Muscle of leg (tissue), 11 donors: ENCODE results near the gene PNPLA8. TPM values are rescaled to one million over a fixed set of nuclear protein-coding genes. Genes with fewer than 3 reads are reported as not detected.
"Not testable (repeated sequence)": the region's sequence is repeated elsewhere in the genome, so short reads cannot be mapped to it uniquely, and the experiment has no call there.

Source experiments
- DNase-seq: peaks from one replicate; pipeline ENCODE4 v3.0.0; 2013
- H3K27ac ChIP-seq: one replicate; pipeline ENCODE4 v1.5.1; 2013; ENCODE audit warnings: mild to moderate bottlenecking, low read length, control low read depth
- H3K27me3 ChIP-seq: one replicate; pipeline ENCODE4 v1.6.1; 2013; ENCODE audit warnings: low read length; ENCODE audit not compliant: control insufficient read depth, insufficient read depth
- H3K36me3 ChIP-seq: one replicate; pipeline ENCODE4 v1.6.1; 2013; ENCODE audit warnings: low read length; ENCODE audit not compliant: control insufficient read depth, insufficient read depth
- H3K4me1 ChIP-seq: one replicate; pipeline ENCODE4 v1.6.1; 2013; ENCODE audit warnings: low read length; ENCODE audit not compliant: control insufficient read depth, insufficient read depth
- H3K4me3 ChIP-seq: one replicate; pipeline ENCODE4 v1.5.1; 2013; ENCODE audit warnings: low read length, control low read depth
- H3K9me3 ChIP-seq: replicated peaks from 2 replicates; pipeline ENCODE4 v1.6.1; 2013; ENCODE audit warnings: low read depth, low read length; ENCODE audit not compliant: control insufficient read depth
- WGBS: methylation state at CpG from one replicate; pipeline ENCODE4 v1.1.5; 2013; ENCODE audit warnings: missing lambda C conversion rate; ENCODE audit not compliant: insufficient coverage; 5-methylcytosine and 5-hydroxymethylcytosine counted together
- polyA plus RNA-seq, 8 donors: library from polyadenylated mRNA; unstranded; fragments of 120-200 nt; gene quantifications; one replicate each; pipeline versions ENCODE4 v1.2.1 to v1.2.3, GENCODE V29; 2013; ENCODE audit warnings: inconsistent platforms in 1 of 8, low replicate concordance in 1 of 8; ENCODE audit not compliant: insufficient read length in 8 of 8, insufficient read depth in 1 of 8
- total RNA-seq: library from RNA; stranded (reverse); fragments of 120-200 nt; gene quantifications from one replicate; pipeline ENCODE4 v1.2.4, GENCODE V29; 2013

Gene PNPLA8
- total and polyA plus RNA-seq, 9 donors, result 17.3 to 27.0 (median 22.6) TPM

DNA sequence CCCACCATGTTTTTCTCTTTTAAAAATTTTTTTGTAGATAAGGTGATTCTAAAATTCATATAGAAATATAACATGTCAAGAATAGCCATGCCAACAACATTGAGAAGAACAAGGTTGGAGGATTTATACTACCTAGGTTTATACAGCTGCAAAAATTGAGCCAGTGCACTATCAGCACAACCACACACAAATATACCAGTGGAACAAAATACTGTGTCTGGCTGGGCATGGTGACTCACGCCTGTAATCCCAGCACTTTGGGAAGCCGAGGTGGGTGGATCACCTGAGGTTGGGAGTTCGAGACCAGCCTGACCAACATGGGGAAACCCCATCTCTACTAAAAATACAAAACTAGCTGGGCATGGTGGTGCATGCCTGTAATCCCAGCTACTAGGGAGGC, 21.4 kb downstream of the PNPLA8 start:
- H3K4me3 ChIP-seq, H3K4me1 ChIP-seq, H3K9me3 ChIP-seq, DNase-seq, H3K27me3 ChIP-seq, H3K27ac ChIP-seq, H3K36me3 ChIP-seq: not testable (repeated sequence)
- no CpG with 5 or more reads among the region's 3 CpGs for WGBS

DNA sequence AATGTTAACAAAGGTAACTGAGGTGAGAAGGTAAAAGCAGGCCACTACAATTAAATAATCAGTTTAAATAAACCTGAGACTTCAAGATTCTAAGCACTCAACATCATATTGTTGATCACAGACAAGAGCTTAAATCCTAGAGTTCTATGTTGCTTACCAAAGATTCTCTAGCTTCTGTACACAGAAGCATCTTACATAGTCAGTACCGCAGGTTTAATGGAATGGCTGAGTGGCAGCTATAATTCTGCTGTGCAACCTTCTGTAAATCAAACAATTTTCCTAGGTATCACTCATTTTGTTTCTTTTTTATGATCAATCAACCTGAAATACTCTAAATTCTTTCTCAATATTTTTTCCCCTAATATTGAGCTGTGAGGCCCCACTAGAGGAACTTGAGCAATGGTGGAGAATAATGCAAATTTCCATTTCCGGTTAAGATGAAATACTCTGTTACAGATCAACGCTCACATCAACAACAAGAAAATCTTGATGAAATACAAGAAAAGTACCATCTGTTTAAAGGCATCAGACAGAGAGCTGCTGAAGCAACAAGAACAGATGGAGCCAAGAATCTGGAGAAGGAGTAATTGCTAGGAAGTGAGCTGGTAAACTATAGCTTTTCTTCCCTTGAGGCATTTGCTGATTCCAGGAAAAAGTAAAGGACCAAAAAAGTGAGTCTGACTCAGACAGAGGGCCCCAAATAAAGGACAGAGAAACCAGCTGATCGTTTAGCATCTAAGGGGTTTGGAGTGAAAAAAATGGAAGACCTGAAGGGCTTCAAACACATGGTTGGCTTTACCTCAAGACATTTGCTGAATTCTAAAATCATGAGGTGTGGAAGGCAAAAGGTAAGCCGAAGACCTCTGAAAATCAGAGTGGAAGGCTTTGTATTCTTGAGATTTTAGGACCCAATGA, 22.6 kb downstream of the PNPLA8 start:
- 75% methylated on average over 2 of the region's 5 CpGs for WGBS
- Histone ChIP-seq H3K36me3 (peaks cover 8% of the 10 kb centered on the region), H3K27me3 (no peaks in the 10 kb centered on the region), H3K27ac (no peak overlapping the region), H3K9me3 (no peaks in the 10 kb centered on the region), H3K4me3 (no peak overlapping the region), H3K4me1 (peaks cover 2% of the 10 kb centered on the region)
- DNase-seq, result peak; percentile 30

DNA sequence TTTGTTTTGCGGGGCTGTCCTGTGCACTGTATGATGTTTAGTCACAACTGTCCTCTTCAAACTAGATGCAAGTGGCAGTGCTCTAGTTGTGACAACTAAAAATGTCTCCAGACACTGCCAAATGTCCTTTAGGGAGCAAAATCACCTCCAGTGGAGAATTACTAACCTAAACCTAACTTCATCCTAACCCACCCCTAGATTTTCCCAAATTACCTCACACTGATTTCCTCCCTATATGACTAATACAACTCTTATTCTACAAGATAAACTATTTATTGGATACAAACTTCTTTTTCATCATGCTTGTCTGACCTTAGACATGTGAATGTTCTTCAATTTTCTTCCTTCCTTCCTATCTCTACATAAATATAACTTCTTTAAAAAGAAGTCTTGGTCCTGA, 26.4 kb downstream of the PNPLA8 start:
- peaks cover 10% of the 10 kb centered on the region for H3K36me3 ChIP-seq
- H3K4me1 ChIP-seq, result peaks cover 2% of the 10 kb centered on the region
- no peak for DNase-seq
- no CpG with 5 or more reads among the region's 1 CpG for WGBS
- no peak overlapping the region for H3K4me3 ChIP-seq
- H3K27ac ChIP-seq, result peak overlapping the region; percentile 52
- H3K9me3 ChIP-seq, result no peaks in the 10 kb centered on the region
- no peaks in the 10 kb centered on the region for H3K27me3 ChIP-seq

DNA sequence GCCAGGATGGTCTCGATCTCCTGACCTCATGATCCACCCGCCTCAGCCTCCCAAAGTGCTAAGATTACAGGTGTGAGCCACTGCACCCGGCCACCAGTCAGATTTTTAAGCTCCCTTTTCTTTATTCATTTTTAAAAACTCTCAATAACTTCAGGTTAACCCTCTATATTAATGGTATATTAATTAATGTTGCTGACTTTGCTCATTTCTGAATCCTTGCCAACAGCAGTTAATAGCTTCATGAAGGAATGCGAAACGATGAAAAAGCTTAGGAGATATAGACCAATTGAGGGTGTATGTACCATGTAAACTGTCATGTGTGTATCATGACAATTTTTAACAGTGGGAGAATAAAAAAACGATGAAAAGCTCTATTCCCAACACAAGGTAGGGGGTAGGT, 27.5 kb downstream of the PNPLA8 start:
- no CpG with 5 or more reads among the region's 6 CpGs for WGBS
- Histone ChIP-seq H3K4me3 (no peak overlapping the region), H3K27me3 (no peaks in the 10 kb centered on the region), H3K4me1 (peaks cover 2% of the 10 kb centered on the region), H3K9me3 (no peaks in the 10 kb centered on the region), H3K27ac (no peak overlapping the region), H3K36me3 (peaks cover 10% of the 10 kb centered on the region)
- no peak for DNase-seq

DNA sequence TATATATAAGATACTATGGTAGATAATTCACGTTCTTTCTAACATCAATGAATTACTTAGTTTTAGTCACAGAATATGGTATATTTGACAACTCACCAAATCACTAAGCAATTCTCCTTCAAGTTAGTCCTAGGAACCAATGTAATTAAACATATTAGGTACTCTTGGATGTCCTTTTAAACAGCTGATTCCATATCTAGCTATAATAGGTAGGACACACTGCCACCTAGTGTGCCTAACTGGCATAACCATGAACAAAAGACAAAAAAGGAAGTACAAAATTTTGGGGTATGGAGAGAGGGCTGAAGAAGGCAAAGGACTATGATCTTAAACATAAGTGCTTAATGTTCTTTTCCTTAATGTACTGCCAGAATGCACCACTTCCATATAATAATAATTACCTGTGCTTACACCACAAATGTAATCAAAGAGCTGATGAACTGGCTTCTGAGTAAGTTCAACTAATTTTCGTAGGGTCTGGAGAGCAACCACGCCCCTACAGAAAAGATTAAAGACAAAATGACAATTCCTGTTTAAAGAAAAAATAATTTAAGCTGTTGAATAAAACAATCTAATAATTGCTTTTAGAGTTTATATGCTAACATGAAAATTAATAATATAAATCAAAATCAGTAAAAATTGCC, 28.7 kb downstream of the PNPLA8 start:
- Histone ChIP-seq H3K27ac (no peak overlapping the region), H3K9me3 (no peaks in the 10 kb centered on the region), H3K4me3 (no peak overlapping the region), H3K4me1 (peaks cover 2% of the 10 kb centered on the region), H3K36me3 (peaks cover 10% of the 10 kb centered on the region), H3K27me3 (no peaks in the 10 kb centered on the region)
- DNase-seq, result peak; percentile 58
- no CpG with 5 or more reads among the region's 3 CpGs for WGBS

DNA sequence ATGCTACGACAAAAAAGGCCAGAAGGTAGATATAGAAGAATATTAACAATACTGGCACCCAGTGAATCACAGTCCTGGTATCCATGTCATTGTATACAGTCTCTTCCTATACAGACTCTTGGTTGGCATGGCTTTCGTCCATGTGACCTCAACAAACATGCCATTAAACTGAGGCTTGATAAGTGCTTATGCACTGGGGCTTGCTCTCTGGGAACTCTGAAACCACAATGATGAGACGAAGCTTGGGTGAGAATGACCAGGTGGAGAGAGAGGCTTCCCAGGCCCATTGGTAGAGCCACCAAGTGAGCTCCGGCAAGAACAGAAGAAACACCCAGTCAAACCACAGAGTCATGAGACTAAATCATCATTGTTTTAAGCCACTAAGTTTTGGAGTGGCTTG, 33.2 kb downstream of the PNPLA8 start:
- no peak for DNase-seq
- H3K4me1 ChIP-seq, result no peaks in the 10 kb centered on the region
- H3K4me3 ChIP-seq, result no peak overlapping the region
- no peaks in the 10 kb centered on the region for H3K27me3 ChIP-seq
- 100% methylated on average over 2 of the region's 4 CpGs for WGBS
- no peak overlapping the region for H3K27ac ChIP-seq
- H3K9me3 ChIP-seq, result no peaks in the 10 kb centered on the region
- peaks cover 7% of the 10 kb centered on the region for H3K36me3 ChIP-seq

DNA sequence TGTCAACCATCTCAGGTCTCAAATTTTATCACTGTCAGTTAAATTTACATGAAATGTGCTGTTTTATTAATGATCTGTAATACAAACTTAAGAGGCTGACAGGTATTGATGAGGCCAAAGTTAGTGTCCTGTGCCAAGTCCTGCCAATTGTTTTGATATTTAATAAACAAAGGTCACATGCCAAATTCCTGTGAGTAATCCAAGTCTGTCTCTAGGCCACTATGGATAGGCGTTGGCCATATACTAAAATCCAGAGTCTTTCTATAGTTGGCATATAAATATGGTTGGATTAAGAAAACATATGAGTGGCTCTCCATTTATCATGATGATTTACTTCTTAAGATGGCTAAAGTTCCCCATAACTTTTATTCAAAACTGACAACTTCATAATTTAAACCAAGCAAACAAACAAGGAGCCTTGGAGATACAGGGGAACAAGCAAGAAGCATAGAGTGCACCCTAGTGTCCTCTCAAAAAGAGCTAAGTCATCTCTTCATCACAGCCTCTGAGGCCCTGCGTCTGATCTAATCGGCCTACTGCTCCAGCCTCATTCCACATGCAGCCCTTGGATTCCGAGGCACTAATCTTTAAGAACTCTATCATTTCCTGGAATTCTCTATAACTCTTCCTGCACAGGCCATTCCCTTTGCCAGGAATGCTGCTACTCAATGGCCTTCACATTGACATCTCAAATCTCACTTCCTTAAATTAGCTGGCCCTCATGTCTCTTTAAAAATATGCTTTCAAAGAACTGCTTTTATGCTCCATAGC, 37.0 kb downstream of the PNPLA8 start:
- DNase-seq, result no peak
- Histone ChIP-seq H3K4me1 (no peaks in the 10 kb centered on the region), H3K4me3 (no peak overlapping the region), H3K9me3 (no peaks in the 10 kb centered on the region), H3K27me3 (no peaks in the 10 kb centered on the region), H3K27ac (no peak overlapping the region), H3K36me3 (peaks cover 5% of the 10 kb centered on the region)
- WGBS, result 71% methylated on average over 3 of the region's 4 CpGs

DNA sequence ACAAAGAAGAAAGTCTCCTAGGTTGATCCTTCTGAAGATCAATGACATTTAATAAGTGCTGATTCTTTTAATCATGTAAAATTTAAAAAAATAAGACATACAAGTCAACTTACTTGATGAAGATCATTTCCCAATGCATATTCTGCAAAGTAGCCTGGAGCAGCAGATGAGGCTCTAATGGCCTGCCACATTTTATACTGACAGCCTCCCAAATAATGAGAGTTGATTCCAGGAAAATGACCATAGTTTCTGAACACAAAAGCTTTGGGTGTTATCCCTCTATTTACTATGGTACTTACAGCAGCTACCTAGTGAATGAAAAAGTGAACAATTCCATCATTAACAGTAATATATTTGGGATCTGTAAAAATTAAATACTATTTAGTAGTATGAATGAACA, 38.3 kb downstream of the PNPLA8 start:
- Histone ChIP-seq H3K4me3 (no peak overlapping the region), H3K27me3 (no peaks in the 10 kb centered on the region), H3K9me3 (no peaks in the 10 kb centered on the region), H3K4me1 (no peaks in the 10 kb centered on the region), H3K27ac (no peak overlapping the region), H3K36me3 (peaks cover 5% of the 10 kb centered on the region)
- DNase-seq, result no peak

DNA sequence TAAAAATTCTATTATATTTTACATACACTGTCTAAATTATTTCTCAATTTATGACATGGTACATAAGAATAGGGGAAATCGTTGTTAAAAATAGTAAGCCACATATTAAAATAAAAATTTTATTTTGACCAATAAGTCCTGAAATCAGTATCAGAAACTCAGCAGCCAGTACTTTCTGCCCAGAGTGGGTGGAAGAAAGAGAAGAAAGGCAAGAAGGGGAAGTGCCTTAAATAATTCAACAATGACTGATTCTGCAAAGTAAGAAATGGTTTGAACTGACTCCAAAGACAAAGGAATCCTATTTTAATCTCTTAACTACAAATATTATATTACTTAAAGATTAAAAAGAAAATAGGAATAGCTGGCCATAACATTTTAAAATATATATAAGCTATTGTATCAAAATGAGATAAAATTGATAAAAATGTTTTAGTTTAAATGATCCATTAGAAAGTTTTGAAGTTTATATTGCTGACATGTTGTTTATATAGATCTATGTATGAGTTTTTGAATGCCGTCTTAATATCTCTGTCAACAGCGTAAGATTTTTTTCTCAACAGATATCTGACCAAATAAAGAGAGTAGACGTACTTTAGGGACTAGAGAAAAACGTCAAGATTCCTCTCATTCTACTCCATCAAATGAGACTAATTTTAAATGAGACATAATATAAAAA, 39.5 kb downstream of the PNPLA8 start:
- Histone ChIP-seq H3K9me3 (no peaks in the 10 kb centered on the region), H3K27me3 (no peaks in the 10 kb centered on the region), H3K4me1 (no peaks in the 10 kb centered on the region), H3K27ac (no peak overlapping the region), H3K36me3 (peaks cover 5% of the 10 kb centered on the region), H3K4me3 (no peak overlapping the region)
- WGBS, result no CpG with 5 or more reads among the region's 5 CpGs
- no peak for DNase-seq

DNA sequence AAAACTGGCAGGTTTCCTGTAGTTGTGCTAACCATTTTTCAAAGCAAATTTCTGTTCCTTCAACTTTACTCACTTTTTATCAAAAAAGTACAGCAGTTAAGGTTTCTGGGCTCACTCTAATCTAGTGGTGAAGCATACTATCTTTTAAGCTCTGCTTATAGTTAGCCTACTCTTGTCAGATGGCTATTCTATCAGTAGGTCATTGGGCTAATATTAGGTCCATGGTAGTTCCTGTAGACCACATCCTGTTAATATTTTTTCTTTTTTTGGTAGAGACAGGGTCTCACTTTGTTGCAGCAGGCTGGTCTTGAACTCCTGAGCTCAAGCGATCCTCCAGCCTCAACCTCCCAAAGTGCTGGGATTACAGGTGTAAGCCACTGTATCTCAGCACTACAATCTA, 41.8 kb downstream of the PNPLA8 start:
- Histone ChIP-seq H3K4me3 (no peak overlapping the region), H3K27ac (no peak overlapping the region), H3K27me3 (no peaks in the 10 kb centered on the region), H3K36me3 (peaks cover 2% of the 10 kb centered on the region), H3K9me3 (no peaks in the 10 kb centered on the region), H3K4me1 (no peaks in the 10 kb centered on the region)
- 100% methylated on average over 1 of the region's 1 CpG for WGBS
- no peak for DNase-seq
